Mucosa of stomach (tissue), 1 donor: ENCODE measurements around the gene TLCD3B.

Experiments used
- H3K27me3 ChIP-seq: one replicate; pipeline ENCODE4 v1.7.0; 2013; ENCODE audit warnings: mild to moderate bottlenecking, low read length; ENCODE audit not compliant: control insufficient read depth, insufficient read depth
- H3K36me3 ChIP-seq: one replicate; pipeline ENCODE4 v1.7.0; 2013; ENCODE audit warnings: low read length; ENCODE audit not compliant: control insufficient read depth, insufficient read depth
- H3K4me1 ChIP-seq: one replicate; pipeline ENCODE4 v1.7.0; 2013; ENCODE audit warnings: mild to moderate bottlenecking, low read length; ENCODE audit not compliant: control insufficient read depth, insufficient read depth
- H3K4me3 ChIP-seq: one replicate; pipeline ENCODE4 v1.7.0; 2013; ENCODE audit warnings: low read length
- H3K9ac ChIP-seq: one replicate; pipeline ENCODE4 v1.7.0; 2013; ENCODE audit warnings: mild to moderate bottlenecking, low read length, moderate library complexity
- H3K9me3 ChIP-seq: one replicate; pipeline ENCODE4 v1.7.0; 2013; ENCODE audit warnings: mild to moderate bottlenecking, low read length, moderate library complexity; ENCODE audit not compliant: control insufficient read depth
- donor health status: Pancreatic carcinoma.

The TLCD3B gene

GRCh38 chr16:29994600-29995323 is 36.3 kb downstream of the TLCD3B start:
- Histone ChIP-seq H3K9ac (peak overlapping the region; percentile 87), H3K9me3 (no peaks in the 10 kb centered on the region), H3K4me3 (peak overlapping the region; percentile 85), H3K4me1 (peaks cover 24% of the 10 kb centered on the region), H3K27me3 (no peaks in the 10 kb centered on the region), H3K36me3 (no peaks in the 10 kb centered on the region)

GRCh38 chr16:29993903-29994599 is 37.0 kb downstream of the TLCD3B start:
- H3K9ac ChIP-seq: peak overlapping the region; percentile 87
- peaks cover 31% of the 10 kb centered on the region for H3K4me1 ChIP-seq
- H3K4me3 ChIP-seq: no peak overlapping the region
- H3K9me3 ChIP-seq: no peaks in the 10 kb centered on the region
- H3K27me3 ChIP-seq: no peaks in the 10 kb centered on the region
- H3K36me3 ChIP-seq: peaks cover 4% of the 10 kb centered on the region

DNA sequence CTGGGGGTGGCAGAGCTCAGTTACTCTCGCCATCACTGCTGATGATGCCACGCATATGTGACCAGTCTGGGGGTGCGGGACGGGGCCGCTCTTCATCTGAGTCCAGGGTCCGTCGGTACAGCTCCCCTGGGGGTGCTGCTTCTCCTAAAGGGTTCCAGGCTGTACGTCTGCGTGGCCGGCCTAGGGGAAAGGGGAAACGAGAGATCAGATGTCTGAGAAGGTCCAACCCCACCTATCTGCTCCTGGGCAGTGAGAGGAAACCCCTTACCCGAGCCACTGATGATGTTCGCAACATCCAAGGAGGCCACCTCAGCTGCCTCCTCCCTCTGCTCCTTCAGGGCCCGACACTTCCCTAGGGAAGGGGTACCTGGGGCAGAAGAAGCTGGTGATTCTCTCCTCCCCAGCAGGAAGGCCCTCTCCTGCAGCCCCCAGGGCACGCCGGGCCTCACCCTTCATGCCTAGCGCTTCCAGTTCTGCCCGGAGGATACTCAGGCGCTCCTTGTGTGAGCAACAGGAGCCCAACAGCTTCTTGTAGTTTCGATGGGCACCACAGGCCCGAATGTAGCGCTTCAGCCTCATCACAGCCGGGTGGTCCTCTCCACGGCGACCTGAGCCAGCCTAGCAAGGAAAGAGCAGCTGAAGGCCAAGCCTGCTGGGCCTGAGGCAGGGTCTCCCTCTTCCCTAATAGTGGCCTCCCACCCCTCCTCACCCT is 37.7 kb downstream of the TLCD3B start:
- Histone ChIP-seq H3K36me3 (peaks cover 10% of the 10 kb centered on the region), H3K4me1 (peaks cover 35% of the 10 kb centered on the region), H3K9ac (no peak overlapping the region), H3K4me3 (no peak overlapping the region), H3K27me3 (no peaks in the 10 kb centered on the region), H3K9me3 (no peaks in the 10 kb centered on the region)

DNA sequence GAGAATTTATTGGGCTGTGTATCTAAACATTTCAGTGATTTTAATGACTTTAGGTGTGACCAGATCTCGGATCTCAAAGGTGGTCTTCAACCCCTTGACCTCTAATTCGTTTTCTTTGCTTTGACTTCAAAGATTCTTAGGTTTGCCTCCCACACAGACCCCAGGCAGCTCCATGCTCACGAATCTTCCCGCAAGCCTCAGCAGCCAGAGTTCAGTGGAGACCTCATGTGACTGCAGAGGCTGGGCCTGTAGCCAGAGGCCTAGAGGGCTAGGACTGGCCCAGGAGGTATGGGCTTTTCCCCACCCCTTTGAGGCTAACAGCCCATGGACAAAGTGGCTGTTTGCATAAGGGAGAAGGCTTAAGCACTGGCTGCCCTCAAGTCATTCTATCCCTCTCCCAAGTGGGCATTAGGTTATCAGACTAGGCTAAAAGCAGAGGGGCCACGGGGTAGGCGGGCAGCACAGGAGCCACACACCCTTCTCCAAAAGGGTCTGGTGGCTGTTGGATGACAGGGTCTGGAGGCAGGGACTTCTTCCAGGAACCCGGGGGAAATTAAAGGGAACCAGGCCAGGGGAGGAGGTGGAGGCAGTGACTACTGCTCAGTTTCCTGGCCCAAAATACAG is 38.6 kb downstream of the TLCD3B start:
- H3K27me3 ChIP-seq: no peaks in the 10 kb centered on the region
- no peaks in the 10 kb centered on the region for H3K9me3 ChIP-seq
- peaks cover 10% of the 10 kb centered on the region for H3K36me3 ChIP-seq
- H3K4me1 ChIP-seq: peaks cover 35% of the 10 kb centered on the region
- no peak overlapping the region for H3K4me3 ChIP-seq
- no peak overlapping the region for H3K9ac ChIP-seq

- Histone ChIP-seq H3K9me3 (no peaks in the 10 kb centered on the region), H3K36me3 (peaks cover 14% of the 10 kb centered on the region), H3K27me3 (no peaks in the 10 kb centered on the region), H3K4me3 (no peak overlapping the region), H3K9ac (no peak overlapping the region), H3K4me1 (peaks cover 30% of the 10 kb centered on the region)
Measured at GRCh38 chr16:29991571-29991904, 39.5 kb downstream of the TLCD3B start.

- no peaks in the 10 kb centered on the region for H3K27me3 ChIP-seq
- no peak overlapping the region for H3K4me3 ChIP-seq
- no peak overlapping the region for H3K9ac ChIP-seq
- peaks cover 14% of the 10 kb centered on the region for H3K36me3 ChIP-seq
- H3K9me3 ChIP-seq: no peaks in the 10 kb centered on the region
- peaks cover 29% of the 10 kb centered on the region for H3K4me1 ChIP-seq
Measured at GRCh38 chr16:29990883-29991570, 40.0 kb downstream of the TLCD3B start.

- Histone ChIP-seq H3K9me3 (no peaks in the 10 kb centered on the region), H3K27me3 (no peaks in the 10 kb centered on the region), H3K9ac (no peak overlapping the region), H3K4me1 (peaks cover 29% of the 10 kb centered on the region), H3K36me3 (peaks cover 23% of the 10 kb centered on the region), H3K4me3 (no peak overlapping the region)
Measured at GRCh38 chr16:29990034-29990433, 41.0 kb downstream of the TLCD3B start.

DNA sequence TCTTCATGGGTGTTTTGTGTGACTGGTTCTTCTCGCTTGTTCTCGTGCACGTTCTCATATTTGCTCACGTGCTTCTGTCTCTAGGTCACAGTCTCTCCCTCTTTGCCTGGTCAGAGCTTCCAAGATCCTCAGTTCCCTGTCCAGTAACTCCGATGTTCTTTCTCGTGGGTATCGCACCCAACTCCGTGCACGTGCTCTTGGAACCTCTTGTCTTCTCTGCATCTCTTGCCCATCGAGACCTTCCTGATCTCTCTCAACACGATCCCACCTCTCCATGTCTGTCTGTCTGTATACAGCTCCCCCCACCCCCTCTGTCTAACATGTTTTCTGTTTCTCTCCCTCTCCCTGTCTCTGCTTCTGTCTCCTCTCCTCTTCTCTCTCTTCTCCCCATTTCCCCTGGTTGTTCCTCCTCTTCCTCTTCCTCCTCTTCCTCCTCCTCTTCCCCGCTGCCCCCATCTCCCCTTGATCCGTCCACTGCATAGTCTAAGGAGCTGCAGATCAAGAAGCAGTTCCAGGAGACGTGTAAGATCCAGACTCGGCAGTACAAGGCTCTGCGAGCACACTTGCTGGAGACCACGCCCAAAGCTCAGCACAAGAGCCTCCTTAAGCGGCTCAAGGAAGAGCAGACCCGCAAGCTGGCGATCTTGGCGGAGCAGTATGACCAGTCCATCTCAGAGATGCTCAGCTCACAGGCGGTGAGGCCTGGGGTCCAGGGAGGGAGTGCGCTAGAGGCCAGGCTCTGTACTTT is 41.8 kb downstream of the TLCD3B start:
- peaks cover 22% of the 10 kb centered on the region for H3K4me1 ChIP-seq
- H3K27me3 ChIP-seq: no peaks in the 10 kb centered on the region
- H3K4me3 ChIP-seq: no peak overlapping the region
- H3K9ac ChIP-seq: no peak overlapping the region
- H3K9me3 ChIP-seq: no peaks in the 10 kb centered on the region
- peaks cover 29% of the 10 kb centered on the region for H3K36me3 ChIP-seq

- H3K4me1 ChIP-seq: peaks cover 18% of the 10 kb centered on the region
- no peak overlapping the region for H3K9ac ChIP-seq
- H3K4me3 ChIP-seq: no peak overlapping the region
- H3K9me3 ChIP-seq: no peaks in the 10 kb centered on the region
- H3K36me3 ChIP-seq: peaks cover 29% of the 10 kb centered on the region
- H3K27me3 ChIP-seq: no peaks in the 10 kb centered on the region
Measured at GRCh38 chr16:29988346-29989075, 42.6 kb downstream of the TLCD3B start.

DNA sequence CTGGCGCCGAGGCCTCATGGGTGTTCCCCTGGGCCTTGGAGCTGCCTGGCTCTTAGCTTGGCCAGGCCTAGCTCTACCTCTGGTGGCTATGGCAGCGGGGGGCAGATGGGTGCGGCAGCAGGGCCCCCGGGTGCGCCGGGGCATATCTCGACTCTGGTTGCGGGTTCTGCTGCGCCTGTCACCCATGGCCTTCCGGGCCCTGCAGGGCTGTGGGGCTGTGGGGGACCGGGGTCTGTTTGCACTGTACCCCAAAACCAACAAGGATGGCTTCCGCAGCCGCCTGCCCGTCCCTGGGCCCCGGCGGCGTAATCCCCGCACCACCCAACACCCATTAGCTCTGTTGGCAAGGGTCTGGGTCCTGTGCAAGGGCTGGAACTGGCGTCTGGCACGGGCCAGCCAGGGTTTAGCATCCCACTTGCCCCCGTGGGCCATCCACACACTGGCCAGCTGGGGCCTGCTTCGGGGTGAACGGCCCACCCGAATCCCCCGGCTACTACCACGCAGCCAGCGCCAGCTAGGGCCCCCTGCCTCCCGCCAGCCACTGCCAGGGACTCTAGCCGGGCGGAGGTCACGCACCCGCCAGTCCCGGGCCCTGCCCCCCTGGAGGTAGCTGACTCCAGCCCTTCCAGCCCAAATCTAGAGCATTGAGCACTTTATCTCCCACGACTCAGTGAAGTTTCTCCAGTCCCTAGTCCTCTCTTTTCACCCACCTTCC is 43.5 kb downstream of the TLCD3B start:
- no peaks in the 10 kb centered on the region for H3K9me3 ChIP-seq
- no peak overlapping the region for H3K9ac ChIP-seq
- peaks cover 35% of the 10 kb centered on the region for H3K36me3 ChIP-seq
- H3K4me1 ChIP-seq: peaks cover 18% of the 10 kb centered on the region
- H3K27me3 ChIP-seq: no peaks in the 10 kb centered on the region
- H3K4me3 ChIP-seq: no peak overlapping the region
